WTC11 (cell line): ENCODE data around the gene CST3. TPM values are rescaled to one million over a fixed set of nuclear protein-coding genes. Genes with fewer than 3 reads are reported as not detected.

Experiments
- ATAC-seq: fragments of 200-7000 bp; cut with Tn5 transposase; 2 replicates; pipeline ENCODE4 v1.10.0; 2021; ENCODE audit warnings: mild to moderate bottlenecking, moderate library complexity
- CTCF ChIA-PET: fragments of 300-600 bp; sonication (Branson Sonifier 250); formaldehyde crosslinking; loops from one replicate; lab custom pipeline; 2021; ENCODE audit warnings: antibody characterized with exemption; lab: Charles Lee
- POLR2A ChIA-PET: fragments of 350-600 bp; sonication (Branson Sonifier 250); formaldehyde crosslinking; loops from one replicate; lab custom pipeline; 2021; ENCODE audit warnings: antibody characterized with exemption; lab: Charles Lee
- DNase-seq: peaks from one replicate; pipeline ENCODE4 v3.0.0; 2021; ENCODE audit warnings: low spot score
- H3K27ac Mint-ChIP-seq: 2 replicates; pipeline ENCODE4 v1.8.0; 2021; ENCODE audit warnings: mixed read lengths
- H3K27me3 Mint-ChIP-seq: 2 replicates; pipeline ENCODE4 v1.8.0; 2021; ENCODE audit warnings: low read depth, mild to moderate bottlenecking, moderate library complexity, mixed read lengths
- H3K36me3 Mint-ChIP-seq: 2 replicates; pipeline ENCODE4 v1.8.0; 2021; ENCODE audit warnings: mixed read lengths
- H3K4me1 Mint-ChIP-seq: 2 replicates; pipeline ENCODE4 v1.8.0; 2022; ENCODE audit warnings: mixed read lengths
- H3K4me3 Mint-ChIP-seq: 2 replicates; pipeline ENCODE4 v1.8.0; 2021; ENCODE audit warnings: mild to moderate bottlenecking, moderate library complexity, mixed read lengths
- H3K9me3 Mint-ChIP-seq: 2 replicates; pipeline ENCODE4 v1.8.0; 2021; ENCODE audit warnings: mixed read lengths
- E2F1 ChIP-seq: sonication (generic); formaldehyde crosslinking; IDR thresholded peaks from 2 replicates; pipeline ENCODE4 v1.8.0; 2022; ENCODE audit warnings: mild to moderate bottlenecking, missing genetic modification reagents
- HMGXB4 ChIP-seq: sonication (generic); formaldehyde crosslinking; IDR thresholded peaks from 2 replicates; pipeline ENCODE4 v1.8.1; 2023; ENCODE audit warnings: mild to moderate bottlenecking, moderate library complexity, missing genetic modification reagents
- MXD4 ChIP-seq: fragments of 250-450 bp; sonication (Bioruptor Pico); IDR thresholded peaks from 2 replicates; pipeline ENCODE4 v1.8.0; 2021; ENCODE audit warnings: mild to moderate bottlenecking, moderate library complexity, borderline replicate concordance
- MYBL2 ChIP-seq: sonication (generic); formaldehyde crosslinking; IDR thresholded peaks from 2 replicates; pipeline ENCODE4 v1.8.1; 2023; ENCODE audit warnings: mild to moderate bottlenecking, moderate library complexity, missing genetic modification reagents
- NFATC4 ChIP-seq: fragments of 250-450 bp; sonication (Bioruptor Pico); IDR thresholded peaks from 2 replicates; pipeline ENCODE4 v1.9.0; 2021; ENCODE audit warnings: mild to moderate bottlenecking
- RELA ChIP-seq: sonication (generic); formaldehyde crosslinking; IDR thresholded peaks from 2 replicates; pipeline ENCODE4 v1.8.1; 2022; ENCODE audit warnings: missing genetic modification reagents, mild to moderate bottlenecking, borderline replicate concordance
- RORB ChIP-seq: fragments of 250-450 bp; sonication (Bioruptor Pico); IDR thresholded peaks from 2 replicates; pipeline ENCODE4 v1.9.0; 2021; ENCODE audit warnings: mild to moderate bottlenecking
- SMAD3 ChIP-seq: sonication (generic); formaldehyde crosslinking; IDR thresholded peaks from 2 replicates; pipeline ENCODE4 v1.8.0; 2022; ENCODE audit warnings: missing genetic modification reagents, mild to moderate bottlenecking, borderline replicate concordance
- ZNF512 ChIP-seq: sonication (generic); formaldehyde crosslinking; IDR thresholded peaks from 2 replicates; pipeline ENCODE4 v1.8.1; 2022; ENCODE audit warnings: missing genetic modification reagents, borderline replicate concordance
- ZNF671 ChIP-seq: fragments of 250-450 bp; sonication (Bioruptor Pico); IDR thresholded peaks from 2 replicates; pipeline ENCODE4 v1.8.0; 2021; ENCODE audit warnings: mild to moderate bottlenecking
- ZSCAN18 ChIP-seq: fragments of 250-450 bp; sonication (Bioruptor Pico); IDR thresholded peaks from 2 replicates; pipeline ENCODE4 v2.1.2; 2022; ENCODE audit warnings: mild to moderate bottlenecking, moderate library complexity
- total RNA-seq: library from RNA; stranded (reverse); gene quantifications from 3 replicates; pipeline ENCODE4 v1.2.3, GENCODE V29; 2021
- TF ChIP-seq, protein P1 (sequence below): fragments of 250-450 bp; sonication (Bioruptor Pico); IDR thresholded peaks from 2 replicates; pipeline ENCODE4 v1.9.0; 2021; ENCODE audit warnings: moderate library complexity, mild to moderate bottlenecking, inconsistent platforms, borderline replicate concordance
- TF ChIP-seq, protein P2 (sequence below): sonication (generic); formaldehyde crosslinking; IDR thresholded peaks from 2 replicates; pipeline ENCODE4 v1.8.0; 2022; ENCODE audit warnings: mild to moderate bottlenecking, missing genetic modification reagents

The CST3 gene
- total RNA-seq, 1 experiment from 2014 or later, result 52.1 TPM

- H3K4me3 Mint-ChIP-seq, result no peak overlapping the region
- TF ChIP-seq ZSCAN18 (CRISPR knock-in tag) (no peak), HMGXB4 (no peak), ZNF671 (CRISPR knock-in tag) (no peak), RORB (no peak)
- no peak overlapping the region for H3K27ac Mint-ChIP-seq
- ATAC-seq, result no peak
- CTCF ChIA-PET, result interaction anchor here (1.4 to 3.0 kb wide), 2 partner anchors 160 to 551 kb away, joined by 3 to 9 read pairs; no protein-coding TSS in a partner anchor
- H3K9me3 Mint-ChIP-seq, result no peaks in the 10 kb centered on the region
- H3K27me3 Mint-ChIP-seq, result peaks cover 26% of the 10 kb centered on the region; the same call in 1 of the 2 replicates
- peaks cover 25% of the 10 kb centered on the region; the same call in 1 of the 2 replicates for H3K4me1 Mint-ChIP-seq
- H3K36me3 Mint-ChIP-seq, result no peaks in the 10 kb centered on the region
- POLR2A ChIA-PET, result no interaction called here
- DNase-seq, result no peak
These were observed 35.5 kb downstream of the CST3 start for GRCh38 chr20:23602241-23602640.

GRCh38 chr20:23601715-23602114 lies 36.0 kb downstream of the CST3 start:
- ChIA-PET POLR2A (no interaction called here), CTCF (interaction anchor here (1.4 to 3.0 kb wide), 2 partner anchors 160 to 551 kb away, joined by 3 to 9 read pairs; no protein-coding TSS in a partner anchor)
- no peak overlapping the region for H3K27ac Mint-ChIP-seq
- H3K9me3 Mint-ChIP-seq, result no peaks in the 10 kb centered on the region
- no peak overlapping the region for H3K4me3 Mint-ChIP-seq
- H3K4me1 Mint-ChIP-seq, result peaks cover 30% of the 10 kb centered on the region
- peaks cover 23% of the 10 kb centered on the region; the same call in 1 of the 2 replicates for H3K27me3 Mint-ChIP-seq
- TF ChIP-seq NFATC4 (CRISPR knock-in tag) (no peak), ZNF512 (CRISPR knock-in tag) (no peak), SMAD3 (CRISPR knock-in tag) (no peak)
- TF ChIP-seq, protein P1, sequence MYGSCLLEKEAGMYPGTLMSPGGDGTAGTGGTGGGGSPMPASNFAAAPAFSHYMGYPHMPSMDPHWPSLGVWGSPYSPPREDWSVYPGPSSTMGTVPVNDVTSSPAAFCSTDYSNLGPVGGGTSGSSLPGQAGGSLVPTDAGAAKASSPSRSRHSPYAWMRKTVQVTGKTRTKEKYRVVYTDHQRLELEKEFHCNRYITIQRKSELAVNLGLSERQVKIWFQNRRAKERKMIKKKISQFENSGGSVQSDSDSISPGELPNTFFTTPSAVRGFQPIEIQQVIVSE (CRISPR knock-in tag), result no peak
- no peak for ATAC-seq
- H3K36me3 Mint-ChIP-seq, result no peaks in the 10 kb centered on the region
- no peak for DNase-seq

DNA sequence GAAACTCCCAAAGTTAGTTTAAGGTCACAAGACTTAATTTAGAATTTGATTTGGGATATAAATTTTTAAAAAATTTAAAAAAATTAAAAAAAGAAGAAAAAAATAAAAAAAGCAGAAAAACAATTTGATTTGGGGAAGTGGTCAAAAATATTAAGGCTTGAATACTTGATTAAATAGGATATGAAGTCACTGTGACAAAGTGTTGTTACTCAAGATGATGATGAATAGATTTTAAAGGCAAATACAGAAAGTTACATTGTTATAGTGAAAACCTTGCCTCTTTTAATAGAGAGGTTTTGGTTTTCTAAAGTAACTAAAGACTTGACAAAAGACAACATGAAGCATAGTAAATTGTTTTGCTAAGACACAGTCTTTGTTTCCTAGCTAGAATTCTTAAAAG lies 39.3 kb downstream of the CST3 start:
- TF ChIP-seq RELA (CRISPR knock-in tag) (no peak), E2F1 (CRISPR knock-in tag) (no peak)
- 0 out of 2 replicates have a peak, but pooled peaks cover 3% of the 10 kb centered on the region for H3K9me3 Mint-ChIP-seq
- H3K4me3 Mint-ChIP-seq, result no peak overlapping the region
- no peak overlapping the region for H3K27ac Mint-ChIP-seq
- CTCF ChIA-PET, result no interaction called here
- POLR2A ChIA-PET, result no interaction called here
- DNase-seq (no peak), ATAC-seq (no peak)
- peaks cover 36% of the 10 kb centered on the region for H3K4me1 Mint-ChIP-seq
- peaks cover 6% of the 10 kb centered on the region; the same call in 1 of the 2 replicates for H3K27me3 Mint-ChIP-seq
- H3K36me3 Mint-ChIP-seq, result 0 out of 2 replicates have a peak, but pooled peaks cover 3% of the 10 kb centered on the region

DNA sequence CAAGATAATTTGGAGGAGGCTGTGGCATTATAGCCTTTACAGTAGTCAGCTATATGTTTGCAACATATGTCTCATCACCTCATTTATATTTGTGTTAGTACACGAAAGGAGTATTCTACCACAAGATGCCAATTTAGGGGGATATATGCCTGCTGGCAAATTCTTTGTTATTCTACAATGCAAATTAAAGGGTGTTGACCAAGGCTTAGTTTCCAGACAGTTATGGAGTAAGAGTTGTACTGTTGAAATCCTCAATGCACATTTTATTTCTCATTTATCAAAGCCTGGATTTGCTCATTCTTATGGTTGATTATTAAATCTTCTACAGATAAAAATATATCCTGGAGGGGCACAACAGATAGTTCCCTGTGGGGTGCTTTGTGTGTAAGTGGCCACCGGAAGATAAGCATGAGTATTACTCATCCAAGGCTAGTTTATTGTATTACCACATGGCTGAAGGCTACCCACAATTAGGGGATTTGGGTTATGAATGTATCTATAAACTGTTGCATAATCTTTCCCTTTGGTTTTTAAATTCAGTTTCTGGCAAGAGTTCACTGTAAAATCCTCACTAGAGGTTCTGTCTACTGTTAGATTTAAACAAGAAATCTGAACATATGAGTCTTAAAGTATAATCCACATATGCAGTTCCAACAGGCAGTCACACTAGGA lies 41.0 kb downstream of the CST3 start:
- POLR2A ChIA-PET, result no interaction called here
- Mint-ChIP-seq H3K9me3 (0 out of 2 replicates have a peak, but pooled peaks cover 3% of the 10 kb centered on the region), H3K27ac (no peak overlapping the region), H3K4me3 (no peak overlapping the region), H3K4me1 (peaks cover 29% of the 10 kb centered on the region), H3K36me3 (0 out of 2 replicates have a peak, but pooled peaks cover 3% of the 10 kb centered on the region), H3K27me3 (no peaks in the 10 kb centered on the region; the same call in 1 of the 2 replicates)
- DNase-seq, result no peak
- no peak for TF ChIP-seq MYBL2 (CRISPR knock-in tag)
- no peak for TF ChIP-seq MXD4 (CRISPR knock-in tag)
- TF ChIP-seq, protein P2, sequence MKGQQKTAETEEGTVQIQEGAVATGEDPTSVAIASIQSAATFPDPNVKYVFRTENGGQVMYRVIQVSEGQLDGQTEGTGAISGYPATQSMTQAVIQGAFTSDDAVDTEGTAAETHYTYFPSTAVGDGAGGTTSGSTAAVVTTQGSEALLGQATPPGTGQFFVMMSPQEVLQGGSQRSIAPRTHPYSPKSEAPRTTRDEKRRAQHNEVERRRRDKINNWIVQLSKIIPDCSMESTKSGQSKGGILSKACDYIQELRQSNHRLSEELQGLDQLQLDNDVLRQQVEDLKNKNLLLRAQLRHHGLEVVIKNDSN, result no peak
- ATAC-seq, result no peak
- CTCF ChIA-PET, result no interaction called here
